Measurements from ENCODE around the gene E2F1.

Gene E2F1

DNA sequence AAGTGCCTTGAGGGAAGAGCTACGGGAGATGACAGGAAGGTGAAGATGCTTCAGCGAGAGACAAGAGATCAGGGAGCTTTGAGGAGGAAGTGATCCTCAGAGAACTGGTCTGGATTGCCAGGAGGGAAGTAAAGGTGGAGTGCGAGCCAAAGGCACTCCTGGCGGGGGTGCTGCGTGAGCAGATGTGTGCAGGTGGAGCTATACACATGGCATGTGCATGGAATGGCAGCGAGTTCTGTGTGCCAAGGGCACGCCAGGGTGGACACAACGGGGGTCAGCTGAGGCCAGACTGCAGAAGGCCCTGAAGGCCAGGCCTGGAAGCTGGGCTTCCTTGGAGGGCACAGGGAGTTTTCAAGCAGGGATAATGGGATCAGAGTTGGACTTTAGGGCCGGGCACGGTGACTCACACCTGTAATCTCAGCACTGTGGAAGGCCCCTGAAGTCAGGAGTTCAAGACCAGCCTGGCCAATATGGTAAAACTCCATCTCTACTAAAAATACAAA is 27.7 kb upstream of the E2F1 start:
- no peak overlapping the region for H4K91ac ChIP-seq (ENCODE audit: low read depth, low read length)
- no peak overlapping the region for H3K18ac ChIP-seq (ENCODE audit: low read length)
- no peak overlapping the region for H2BK12ac ChIP-seq (ENCODE audit: low read length)
- H3K4me3 ChIP-seq (ENCODE audit: low read depth, low read length): no peak overlapping the region
- H3K27ac ChIP-seq (ENCODE audit: low read depth, low read length): no peak overlapping the region
- no CpG with 5 or more reads among the region's 10 CpGs for WGBS (ENCODE audit: extremely low coverage, insufficient coverage, insufficient read length)
- H3K9ac ChIP-seq (ENCODE audit: low read length): no peak overlapping the region
- no peak overlapping the region for H2BK5ac ChIP-seq (ENCODE audit: low read depth, low read length, poor library complexity)
- no peaks in the 10 kb centered on the region for H3K79me2 ChIP-seq (ENCODE audit: control insufficient read depth, insufficient read depth, low read length, poor library complexity)
- no peak overlapping the region for H3K23ac ChIP-seq (ENCODE audit: low read length)
- H2BK120ac ChIP-seq (ENCODE audit: insufficient read depth, low read length, poor library complexity): no peak overlapping the region
- H3K4ac ChIP-seq (ENCODE audit: low read depth, low read length): no peak overlapping the region
- no peak for DNase-seq
- no peaks in the 10 kb centered on the region for H3K4me1 ChIP-seq (ENCODE audit: control insufficient read depth in 1 of 2, insufficient read depth in 2 of 2, low read length in 2 of 2)
- no peak overlapping the region for H2AFZ ChIP-seq (ENCODE audit: insufficient read depth, low read length, poor library complexity)
- no peak overlapping the region for H4K8ac ChIP-seq (ENCODE audit: low read depth, low read length)
- no peaks in the 10 kb centered on the region for H3K79me1 ChIP-seq (ENCODE audit: low read length)
- H4K12ac ChIP-seq (ENCODE audit: low read depth, low read length): no peak overlapping the region
- no peaks in the 10 kb centered on the region for H3K9me3 ChIP-seq (ENCODE audit: insufficient read depth, low read depth, low read length)
- no peaks in the 10 kb centered on the region for H3K27me3 ChIP-seq (ENCODE audit: insufficient read depth, low read length)
- no peak overlapping the region for H3K4me2 ChIP-seq (ENCODE audit: low read length)
- H3K36me3 ChIP-seq (ENCODE audit: control insufficient read depth in 1 of 2, insufficient read depth in 2 of 2, low read length in 2 of 2): no peaks in the 10 kb centered on the region
- H3K14ac ChIP-seq (ENCODE audit: low read length): no peak overlapping the region
- no peak overlapping the region for H2AK5ac ChIP-seq (ENCODE audit: low read length)

DNA sequence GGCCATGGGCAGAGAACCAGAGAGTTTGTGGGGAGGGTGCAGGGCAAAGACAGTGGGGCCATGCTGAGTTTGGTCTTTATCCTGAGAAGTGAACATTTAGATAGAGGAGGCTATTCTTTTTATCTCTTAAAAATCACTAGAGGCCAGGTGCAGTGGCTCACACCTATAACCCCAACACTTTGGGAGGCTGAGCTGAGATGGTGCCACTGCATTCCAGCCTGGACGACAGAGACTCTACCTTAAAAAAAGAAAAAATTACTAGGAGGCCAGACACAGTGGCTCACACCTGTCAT is 25.2 kb upstream of the E2F1 start:
- H3K4ac ChIP-seq (ENCODE audit: low read depth, low read length): no peak overlapping the region
- WGBS (ENCODE audit: extremely low coverage, insufficient coverage, insufficient read length): no CpG with 5 or more reads among the region's 1 CpG
- H3K4me1 ChIP-seq (ENCODE audit: control insufficient read depth in 1 of 2, insufficient read depth in 2 of 2, low read length in 2 of 2): no peaks in the 10 kb centered on the region
- no peak overlapping the region for H2AFZ ChIP-seq (ENCODE audit: insufficient read depth, low read length, poor library complexity)
- H3K9ac ChIP-seq (ENCODE audit: low read length): no peak overlapping the region
- no peaks in the 10 kb centered on the region for H3K79me1 ChIP-seq (ENCODE audit: low read length)
- no peak overlapping the region for H4K8ac ChIP-seq (ENCODE audit: low read depth, low read length)
- H2AK5ac ChIP-seq (ENCODE audit: low read length): no peak overlapping the region
- H4K91ac ChIP-seq (ENCODE audit: low read depth, low read length): no peak overlapping the region
- H3K27ac ChIP-seq (ENCODE audit: low read depth, low read length): no peak overlapping the region
- no peak overlapping the region for H4K12ac ChIP-seq (ENCODE audit: low read depth, low read length)
- no peak overlapping the region for H2BK120ac ChIP-seq (ENCODE audit: insufficient read depth, low read length, poor library complexity)
- no peaks in the 10 kb centered on the region for H3K79me2 ChIP-seq (ENCODE audit: control insufficient read depth, insufficient read depth, low read length, poor library complexity)
- no peak overlapping the region for H3K4me2 ChIP-seq (ENCODE audit: low read length)
- no peaks in the 10 kb centered on the region for H3K36me3 ChIP-seq (ENCODE audit: control insufficient read depth in 1 of 2, insufficient read depth in 2 of 2, low read length in 2 of 2)
- no peak overlapping the region for H2BK5ac ChIP-seq (ENCODE audit: low read depth, low read length, poor library complexity)
- no peak overlapping the region for H2BK12ac ChIP-seq (ENCODE audit: low read length)
- H3K9me3 ChIP-seq (ENCODE audit: insufficient read depth, low read depth, low read length): no peaks in the 10 kb centered on the region
- H3K18ac ChIP-seq (ENCODE audit: low read length): no peak overlapping the region
- H3K4me3 ChIP-seq (ENCODE audit: low read depth, low read length): no peak overlapping the region
- no peak overlapping the region for H3K23ac ChIP-seq (ENCODE audit: low read length)
- DNase-seq: no peak
- no peak overlapping the region for H3K14ac ChIP-seq (ENCODE audit: low read length)
- H3K27me3 ChIP-seq (ENCODE audit: insufficient read depth, low read length): no peaks in the 10 kb centered on the region

DNA sequence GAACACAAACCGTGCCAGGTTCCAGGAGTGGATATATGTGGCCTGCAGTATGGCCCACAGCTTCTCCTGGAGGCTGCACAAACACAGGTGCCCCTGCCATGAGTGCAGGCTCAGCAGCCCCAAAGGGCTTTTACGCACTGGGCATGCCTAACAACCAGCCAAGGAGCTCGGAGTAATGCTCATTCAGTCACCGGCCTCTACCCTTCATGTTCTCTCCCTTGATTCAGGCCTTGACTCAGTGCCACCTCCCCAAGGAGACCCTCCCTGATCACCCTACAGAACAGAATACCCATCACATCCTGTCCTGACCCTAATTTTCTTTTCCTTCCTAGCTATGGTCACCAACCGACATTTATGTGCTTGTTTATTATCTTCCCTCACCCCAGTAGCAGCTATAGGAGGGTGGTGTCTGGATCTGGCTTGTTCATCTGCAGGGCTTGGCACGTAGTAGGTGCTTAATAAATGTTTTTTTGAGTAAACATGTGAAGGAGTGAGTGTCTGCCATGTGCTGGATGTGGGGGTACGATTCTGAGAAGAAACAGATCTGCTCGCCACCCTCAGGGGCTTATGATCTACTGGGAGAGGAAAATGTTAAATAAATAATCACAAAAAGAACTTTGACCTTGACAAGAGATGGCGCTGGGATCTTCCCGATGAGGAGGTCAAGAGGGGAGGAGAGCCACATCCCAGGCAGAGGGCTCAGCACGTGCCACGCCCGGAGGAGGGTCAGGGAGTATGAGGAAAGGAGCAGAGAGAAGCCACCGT is 24.7 kb upstream of the E2F1 start:
- Histone ChIP-seq H2BK120ac (ENCODE audit: insufficient read depth, low read length, poor library complexity) (no peak overlapping the region), H3K4me2 (ENCODE audit: low read length) (no peak overlapping the region), H4K91ac (ENCODE audit: low read depth, low read length) (no peak overlapping the region), H3K36me3 (ENCODE audit: control insufficient read depth in 1 of 2, insufficient read depth in 2 of 2, low read length in 2 of 2) (no peaks in the 10 kb centered on the region), H3K18ac (ENCODE audit: low read length) (no peak overlapping the region), H3K9me3 (ENCODE audit: insufficient read depth, low read depth, low read length) (no peaks in the 10 kb centered on the region), H3K79me1 (ENCODE audit: low read length) (no peaks in the 10 kb centered on the region), H2AK5ac (ENCODE audit: low read length) (no peak overlapping the region), H4K8ac (ENCODE audit: low read depth, low read length) (no peak overlapping the region), H4K12ac (ENCODE audit: low read depth, low read length) (no peak overlapping the region), H2AFZ (ENCODE audit: insufficient read depth, low read length, poor library complexity) (no peak overlapping the region), H2BK12ac (ENCODE audit: low read length) (no peak overlapping the region), H3K14ac (ENCODE audit: low read length) (no peak overlapping the region), H3K4me3 (ENCODE audit: low read depth, low read length) (no peak overlapping the region), H3K4ac (ENCODE audit: low read depth, low read length) (no peak overlapping the region), H3K27ac (ENCODE audit: low read depth, low read length) (no peak overlapping the region), H2BK5ac (ENCODE audit: low read depth, low read length, poor library complexity) (no peak overlapping the region), H3K27me3 (ENCODE audit: insufficient read depth, low read length) (no peaks in the 10 kb centered on the region), H3K79me2 (ENCODE audit: control insufficient read depth, insufficient read depth, low read length, poor library complexity) (no peaks in the 10 kb centered on the region), H3K23ac (ENCODE audit: low read length) (no peak overlapping the region), H3K4me1 (ENCODE audit: control insufficient read depth in 1 of 2, insufficient read depth in 2 of 2, low read length in 2 of 2) (no peaks in the 10 kb centered on the region), H3K9ac (ENCODE audit: low read length) (no peak overlapping the region)
- no CpG with 5 or more reads among the region's 14 CpGs for WGBS (ENCODE audit: extremely low coverage, insufficient coverage, insufficient read length)
- no peak for DNase-seq

DNA sequence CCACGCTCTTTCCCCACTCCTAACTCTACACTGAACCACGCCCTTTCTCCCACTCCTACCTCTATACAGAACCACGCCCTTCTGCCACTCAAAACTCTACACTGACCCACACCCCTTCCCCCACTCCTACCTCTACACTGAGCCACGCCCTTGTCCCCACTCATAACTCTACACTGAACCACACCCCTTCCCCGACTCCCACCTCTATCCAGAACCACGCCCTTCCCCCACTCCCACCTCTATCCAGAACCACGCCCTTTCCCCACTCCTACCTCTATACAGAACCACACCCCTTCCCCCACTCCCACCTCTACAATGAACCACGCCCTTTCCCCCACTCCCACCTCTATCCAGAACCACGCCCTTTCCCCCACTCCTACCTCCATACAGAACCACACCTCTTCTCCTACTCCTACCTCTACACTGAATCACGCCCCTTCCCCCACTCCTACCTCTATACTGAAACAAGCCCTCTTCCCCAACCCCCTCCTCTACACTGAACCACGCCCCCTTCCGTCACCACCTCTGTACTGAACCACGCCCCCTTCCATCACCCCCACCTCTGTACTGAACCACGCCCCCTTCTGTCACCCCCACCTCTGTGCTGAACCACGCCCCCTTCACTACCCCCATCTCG is 23.8 kb upstream of the E2F1 start:
- H4K91ac ChIP-seq (ENCODE audit: low read depth, low read length): no peak overlapping the region
- no peak overlapping the region for H3K14ac ChIP-seq (ENCODE audit: low read length)
- no peaks in the 10 kb centered on the region for H3K79me1 ChIP-seq (ENCODE audit: low read length)
- H3K4me2 ChIP-seq (ENCODE audit: low read length): no peak overlapping the region
- H3K27me3 ChIP-seq (ENCODE audit: insufficient read depth, low read length): no peaks in the 10 kb centered on the region
- H2BK12ac ChIP-seq (ENCODE audit: low read length): no peak overlapping the region
- H2BK5ac ChIP-seq (ENCODE audit: low read depth, low read length, poor library complexity): no peak overlapping the region
- no peaks in the 10 kb centered on the region for H3K4me1 ChIP-seq (ENCODE audit: control insufficient read depth in 1 of 2, insufficient read depth in 2 of 2, low read length in 2 of 2)
- no peaks in the 10 kb centered on the region for H3K79me2 ChIP-seq (ENCODE audit: control insufficient read depth, insufficient read depth, low read length, poor library complexity)
- H4K12ac ChIP-seq (ENCODE audit: low read depth, low read length): no peak overlapping the region
- no peak overlapping the region for H4K8ac ChIP-seq (ENCODE audit: low read depth, low read length)
- no peak overlapping the region for H3K23ac ChIP-seq (ENCODE audit: low read length)
- H3K9me3 ChIP-seq (ENCODE audit: insufficient read depth, low read depth, low read length): no peaks in the 10 kb centered on the region
- 100% methylated on average over 8 of the region's 16 CpGs for WGBS (ENCODE audit: extremely low coverage, insufficient coverage, insufficient read length)
- H2BK120ac ChIP-seq (ENCODE audit: insufficient read depth, low read length, poor library complexity): no peak overlapping the region
- no peaks in the 10 kb centered on the region for H3K36me3 ChIP-seq (ENCODE audit: control insufficient read depth in 1 of 2, insufficient read depth in 2 of 2, low read length in 2 of 2)
- no peak overlapping the region for H3K9ac ChIP-seq (ENCODE audit: low read length)
- H3K27ac ChIP-seq (ENCODE audit: low read depth, low read length): no peak overlapping the region
- H3K18ac ChIP-seq (ENCODE audit: low read length): no peak overlapping the region
- H3K4me3 ChIP-seq (ENCODE audit: low read depth, low read length): no peak overlapping the region
- no peak overlapping the region for H2AFZ ChIP-seq (ENCODE audit: insufficient read depth, low read length, poor library complexity)
- no peak overlapping the region for H2AK5ac ChIP-seq (ENCODE audit: low read length)
- H3K4ac ChIP-seq (ENCODE audit: low read depth, low read length): no peak overlapping the region
- DNase-seq: no peak

All from trophoblast cell (in vitro differentiated cells and primary cell).